Measurements from ENCODE around the gene TJAP1.

TJAP1 gene

GRCh38 chr6:43541774-43542471 lies 64.6 kb downstream of the TJAP1 start:
- DNase-seq = no peak

GRCh38 chr6:43544461-43544860 lies 67.1 kb downstream of the TJAP1 start:
- no peak for DNase-seq

GRCh38 chr6:43547222-43547621 lies 69.9 kb downstream of the TJAP1 start:
- DNase-seq = no peak
